HepG2 (cell line): ENCODE data around the gene DIRAS1. TPM values are rescaled to one million over a fixed set of nuclear protein-coding genes. Genes with fewer than 3 reads are reported as not detected.
A peak's percentile ranks its signal among the peaks of the same experiment; 100 is the strongest.

Experiments used
- ATAC-seq: fragments of 200-7000 bp; cut with Tn5 transposase; 3 replicates; pipeline ENCODE4 v1.9.1; 2020; ENCODE audit warnings: mild to moderate bottlenecking, moderate library complexity
- BruUV-seq: library from RNA; stranded (reverse); fragments of 400-500 nt; replicated peaks from 2 replicates; lab custom pipeline; 2021; lab: Mats Ljungman, UMichigan
- CTCF ChIA-PET: fragments of 300-600 bp; formaldehyde crosslinking; extraction: SDS; loops from one replicate; lab custom pipeline; 2021; ENCODE audit warnings: low total read pairs, inconsistent platforms, low intra/inter-chr PET ratio; lab: Yijun Ruan, JAX
- POLR2A ChIA-PET: fragments of 350-600 bp; sonication (Branson Sonifier 250); formaldehyde crosslinking; loops from one replicate; lab custom pipeline; 2020; ENCODE audit warnings: antibody characterized with exemption, inconsistent platforms; lab: Yijun Ruan, JAX
- DNase-seq: peaks from one replicate; pipeline ENCODE4 v3.0.0-alpha.2; 2015; ENCODE audit warnings: low spot score
- FAIRE-seq: peaks from 3 replicates; lab custom pipeline; 2011; peaks lifted over from hg19 to GRCh38; lab: Jason Lieb, UNC
- H2AFZ ChIP-seq: one replicate; pipeline ENCODE4 v1.6.1; 2011; ENCODE audit warnings: low read length, inconsistent platforms
- H3K27ac ChIP-seq: fragments of 300-600 bp; 3 replicates; pipeline ENCODE4 v1.8.0; 2011; ENCODE audit warnings: mixed run types, mild to moderate bottlenecking, mixed read lengths, low read length, inconsistent platforms; ENCODE audit not compliant: insufficient read depth; ENCODE audit errors: extremely low read length
- H3K27me3 ChIP-seq, 2 experiments: fragments of 200-600 bp in 1 of 2; 2 replicates in 1 of 2; 3 replicates in 1 of 2; pipeline versions ENCODE4 v1.6.0 to v1.8.0; 2011; ENCODE audit warnings: low read length in 2 of 2, mild to moderate bottlenecking in 2 of 2, moderate library complexity in 2 of 2, inconsistent platforms in 1 of 2; ENCODE audit not compliant: insufficient read depth in 2 of 2, control insufficient read depth in 1 of 2
- H3K36me3 ChIP-seq, 2 experiments: fragments of 200-600 bp in 1 of 2; replicated peaks in 1 of 2; 2 replicates in 1 of 2; 3 replicates in 1 of 2; pipeline versions ENCODE4 v1.5.1 to v1.8.0; 2011; ENCODE audit warnings: low read length in 2 of 2, inconsistent platforms in 1 of 2; ENCODE audit not compliant: insufficient read depth in 2 of 2, control insufficient read depth in 1 of 2
- H3K4me1 ChIP-seq: 2 replicates; pipeline ENCODE4 v1.5.1; 2012; ENCODE audit warnings: low read length, inconsistent platforms; ENCODE audit not compliant: insufficient read depth
- H3K4me2 ChIP-seq: 2 replicates; pipeline ENCODE4 v1.6.0; 2011; ENCODE audit warnings: low read depth, low read length, inconsistent platforms
- H3K4me3 ChIP-seq, 3 experiments: fragments of 200-600 bp in 1 of 3; sonication (generic), shearing (Covaris generic) in 1 of 3; replicated peaks in 1 of 3; 2 replicates each; pipeline ENCODE4 v1.5.1; 2011 to 2016; ENCODE audit warnings: low read length in 3 of 3, inconsistent platforms in 2 of 3, low read depth in 2 of 3, mild to moderate bottlenecking in 2 of 3, control low read depth in 1 of 3, mixed read lengths in 1 of 3; ENCODE audit not compliant: insufficient read depth in 1 of 3
- H3K79me2 ChIP-seq: one replicate; pipeline ENCODE4 v1.6.1; 2011; ENCODE audit warnings: low read length, inconsistent platforms; ENCODE audit not compliant: insufficient read depth
- H3K9ac ChIP-seq: 2 replicates; pipeline ENCODE4 v1.6.0; 2011; ENCODE audit warnings: mild to moderate bottlenecking, low read depth, low read length, inconsistent platforms; ENCODE audit not compliant: insufficient read depth
- H3K9me3 ChIP-seq: 2 replicates; pipeline ENCODE4 v1.5.1; 2012; ENCODE audit warnings: mild to moderate bottlenecking, low read length
- H4K20me1 ChIP-seq: 2 replicates; pipeline ENCODE4 v1.6.0; 2011; ENCODE audit warnings: inconsistent platforms, mild to moderate bottlenecking, low read length, moderate library complexity; ENCODE audit not compliant: insufficient read depth
- EEA1 ChIP-seq: sonication (generic); formaldehyde crosslinking; IDR thresholded peaks from 2 replicates; pipeline ENCODE4 v1.5.1; 2020; ENCODE audit warnings: mild to moderate bottlenecking, missing genetic modification reagents, borderline replicate concordance
- HDAC6 ChIP-seq: fragments of 200-600 bp; sonication (generic); IDR thresholded peaks from 2 replicates; pipeline ENCODE4 v1.7.0; 2017; ENCODE audit warnings: mild to moderate bottlenecking, antibody characterized with exemption, low read length, low read depth
- MNT ChIP-seq: fragments of 450-650 bp; IDR thresholded peaks from 2 replicates; pipeline ENCODE4 v1.6.1; 2016
- TOE1 ChIP-seq: sonication (generic); formaldehyde crosslinking; IDR thresholded peaks from 2 replicates; pipeline ENCODE4 v1.4.0; 2020; ENCODE audit warnings: mild to moderate bottlenecking, missing genetic modification reagents
- ZBTB49 ChIP-seq: sonication (generic); formaldehyde crosslinking; IDR thresholded peaks from 2 replicates; pipeline ENCODE4 v1.4.0; 2020; ENCODE audit warnings: missing genetic modification reagents, borderline replicate concordance
- ZNF513 ChIP-seq: sonication (generic); formaldehyde crosslinking; conservative IDR thresholded peaks from 2 replicates; pipeline ENCODE4 v1.5.0; 2020; ENCODE audit warnings: missing genetic modification reagents
- ZNF737 ChIP-seq: sonication (generic); formaldehyde crosslinking; IDR thresholded peaks from 2 replicates; pipeline ENCODE4 v1.5.0; 2020; ENCODE audit warnings: missing genetic modification reagents, mild to moderate bottlenecking, borderline replicate concordance
- ZNF768 ChIP-seq: sonication (generic); formaldehyde crosslinking; IDR thresholded peaks from 2 replicates; pipeline ENCODE4 v1.4.0; 2020; ENCODE audit warnings: missing genetic modification reagents
- ZSCAN29 ChIP-seq: sonication (generic); formaldehyde crosslinking; conservative IDR thresholded peaks from 2 replicates; pipeline ENCODE4 v1.4.0; 2020; ENCODE audit warnings: mild to moderate bottlenecking, missing genetic modification reagents
- WGBS: methylation state at CpG from one replicate; pipeline ENCODE4 v1.1.6; 2017; ENCODE audit warnings: low lambda C conversion rate; 5-methylcytosine and 5-hydroxymethylcytosine counted together
- in situ Hi-C: cut with HindIII; loops from 2 replicates; pipeline ENCODE4 v1.10.0; 2017; ENCODE audit warnings: low pct_unique_long_range_greater_than_20kb; ENCODE audit not compliant: extremely low pct_ligation_motif_present
- intact Hi-C: fragments of 100-400 bp; cut with micrococcal nuclease; formaldehyde crosslinking; loops from one replicate; pipeline ENCODE4 v1.10.0; 2022; ENCODE audit not compliant: unreplicated experiment
- polyA plus RNA-seq, 8 experiments: library from polyadenylated mRNA; depleted of rRNA in 3 of 8; stranded (reverse) in 7 of 8; unstranded in 1 of 8; fragments of >200 nt; fragmentation: Illumina TruSeq in 4 of 8; extraction: Trizol in 4 of 8; gene quantifications; 2 replicates each; pipeline versions ENCODE4 v1.2.1 to v1.2.3, GENCODE V29; 2011 to 2016; ENCODE audit warnings: low read depth in 4 of 8, missing spikeins in 1 of 8, mixed read lengths in 1 of 8; ENCODE audit not compliant: insufficient read depth in 1 of 8
- total RNA-seq, 5 experiments: library from RNA; depleted of rRNA; stranded (reverse); fragments of >200 nt; fragmentation: Illumina TruSeq; extraction: Trizol; gene quantifications; 2 replicates each; pipeline ENCODE4 v1.2.3, GENCODE V29; 2016; ENCODE audit warnings: low read depth in 1 of 5
- TF ChIP-seq, protein P1 (sequence below): sonication (generic); formaldehyde crosslinking; IDR thresholded peaks from 2 replicates; pipeline ENCODE4 v1.4.0; 2020; ENCODE audit warnings: low read depth, mild to moderate bottlenecking, missing genetic modification reagents

The DIRAS1 gene
- total and polyA plus RNA-seq, 2 of the 13 experiments (the other 11 are each of a cell fraction or from before 2014, with no cell fraction given) = 0.97 to 1.8 TPM

GRCh38 chr19:2719232-2719735 lies 1.9 kb downstream of the DIRAS1 start:
- H3K4me3 ChIP-seq = no peak overlapping the region
- no peaks in the 10 kb centered on the region for H4K20me1 ChIP-seq
- H3K27me3 ChIP-seq = peaks cover 19 to 56% of the 10 kb centered on the region in 2 experiments
- no peak overlapping the region for H3K27ac ChIP-seq
- in situ Hi-C loops (no loop called here), intact Hi-C loops (no loop called here)
- no TSS peak for BruUV-seq
- 16% methylated on average over 6 of the region's 7 CpGs for WGBS
- peaks cover 29% of the 10 kb centered on the region for H3K4me1 ChIP-seq
- no peak for TF ChIP-seq ZNF737
- TF ChIP-seq, protein P1, sequence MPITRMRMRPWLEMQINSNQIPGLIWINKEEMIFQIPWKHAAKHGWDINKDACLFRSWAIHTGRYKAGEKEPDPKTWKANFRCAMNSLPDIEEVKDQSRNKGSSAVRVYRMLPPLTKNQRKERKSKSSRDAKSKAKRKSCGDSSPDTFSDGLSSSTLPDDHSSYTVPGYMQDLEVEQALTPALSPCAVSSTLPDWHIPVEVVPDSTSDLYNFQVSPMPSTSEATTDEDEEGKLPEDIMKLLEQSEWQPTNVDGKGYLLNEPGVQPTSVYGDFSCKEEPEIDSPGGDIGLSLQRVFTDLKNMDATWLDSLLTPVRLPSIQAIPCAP = no peak
- peak; percentile 83 for TF ChIP-seq ZNF768
- TF ChIP-seq EEA1 (CRISPR knock-in tag) = no peak
- TF ChIP-seq HDAC6 = no peak
- 0 out of 2 replicates have a peak overlapping the region, but pooled peaks have one; percentile 23 for H3K4me2 ChIP-seq
- DNase-seq (no peak), FAIRE-seq (no peak), ATAC-seq (no peak)
- ChIA-PET POLR2A (no interaction called here), CTCF (no interaction called here)
- H3K36me3 ChIP-seq = no peaks in the 10 kb centered on the region
- H3K9me3 ChIP-seq = peaks cover 8% of the 10 kb centered on the region
- no peak overlapping the region for H3K9ac ChIP-seq
- no peak overlapping the region for H2AFZ ChIP-seq
- H3K79me2 ChIP-seq = no peaks in the 10 kb centered on the region

DNA sequence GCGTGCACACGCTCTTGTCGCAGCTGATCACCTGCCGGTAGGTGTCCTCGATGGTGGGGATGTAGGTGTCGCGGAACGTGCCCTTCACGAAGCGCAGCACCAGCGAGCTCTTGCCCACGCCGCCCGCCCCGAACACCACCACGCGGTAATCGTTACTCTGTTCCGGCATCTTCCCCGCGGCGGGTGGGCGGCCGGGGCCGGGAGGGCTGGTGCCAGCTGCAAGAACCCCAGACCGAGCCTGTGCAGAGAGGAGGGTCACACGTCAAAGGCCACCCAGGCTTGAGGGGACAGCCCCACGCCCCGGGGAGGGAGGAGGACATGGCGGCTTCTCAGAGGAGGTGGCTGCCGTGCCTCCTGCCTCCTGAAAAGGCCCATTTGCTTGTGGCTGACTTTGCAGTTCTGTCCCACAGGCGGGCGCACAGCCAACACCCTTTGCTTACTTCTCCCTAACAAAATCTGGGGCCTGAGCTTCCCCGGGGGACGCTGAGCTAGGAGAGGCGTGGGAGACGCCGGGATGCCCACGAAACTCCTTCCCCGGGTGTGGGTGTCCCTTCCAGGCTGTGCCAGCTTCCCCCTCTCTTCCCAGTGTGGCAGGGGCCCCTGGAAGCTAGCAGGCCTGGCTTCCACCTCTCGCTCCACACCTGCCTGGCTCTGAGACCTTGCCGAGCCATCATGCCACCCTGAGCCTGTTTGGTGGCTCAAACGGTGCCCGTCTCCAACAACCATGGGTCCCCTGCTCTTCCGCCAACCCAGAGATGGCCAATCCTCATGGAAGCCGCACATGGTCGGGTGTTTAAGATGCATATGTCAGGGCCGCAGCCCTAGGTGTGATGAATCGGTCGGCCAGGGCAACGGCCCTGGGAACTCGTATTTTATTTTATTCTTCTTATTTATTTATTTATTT lies 3.3 kb downstream of the DIRAS1 start:
- no peak for FAIRE-seq
- Histone ChIP-seq H4K20me1 (no peaks in the 10 kb centered on the region), H3K4me1 (peaks cover 25% of the 10 kb centered on the region), H3K36me3 (no peaks in the 10 kb centered on the region), H3K9me3 (peaks cover 8% of the 10 kb centered on the region), H3K4me2 (no peak overlapping the region), H3K27me3 (peaks cover 15 to 46% of the 10 kb centered on the region in 2 experiments), H3K9ac (no peak overlapping the region), H2AFZ (no peak overlapping the region), H3K79me2 (no peaks in the 10 kb centered on the region), H3K4me3 (no peak overlapping the region), H3K27ac (no peak overlapping the region)
- ChIA-PET POLR2A (no interaction called here), CTCF (no interaction called here)
- intact Hi-C loops = no loop called here
- DNase-seq = no peak
- 67% methylated on average over 34 of the region's 52 CpGs for WGBS
- in situ Hi-C loops = no loop called here
- BruUV-seq = no TSS peak
- ATAC-seq = no peak
- TF ChIP-seq ZNF513 (CRISPR knock-in tag) (no peak), MNT (no peak), TOE1 (no peak), ZSCAN29 (CRISPR knock-in tag) (no peak), ZBTB49 (CRISPR knock-in tag) (no peak)
